HS-27A (cell line): ENCODE data around the gene USP6NL.
"Not testable (repeated sequence)": the region's sequence is repeated elsewhere in the genome, so short reads cannot be mapped to it uniquely, and the experiment has no call there.

Experiments
- DNase-seq: peaks from one replicate; pipeline ENCODE4 v3.0.0-alpha.2; 2012; ENCODE audit warnings: low read depth, missing footprints

The USP6NL gene

GRCh38 chr10:11515596-11516430 is 95.6 kb downstream of the USP6NL start:
- peak; percentile 8 for DNase-seq

- DNase-seq, result no peak
Measured at GRCh38 chr10:11513727-11514126, 97.7 kb downstream of the USP6NL start.

GRCh38 chr10:11512596-11512995 is 98.9 kb downstream of the USP6NL start:
- no peak for DNase-seq

GRCh38 chr10:11511321-11511720 is 100.1 kb downstream of the USP6NL start:
- DNase-seq, result no peak

DNA sequence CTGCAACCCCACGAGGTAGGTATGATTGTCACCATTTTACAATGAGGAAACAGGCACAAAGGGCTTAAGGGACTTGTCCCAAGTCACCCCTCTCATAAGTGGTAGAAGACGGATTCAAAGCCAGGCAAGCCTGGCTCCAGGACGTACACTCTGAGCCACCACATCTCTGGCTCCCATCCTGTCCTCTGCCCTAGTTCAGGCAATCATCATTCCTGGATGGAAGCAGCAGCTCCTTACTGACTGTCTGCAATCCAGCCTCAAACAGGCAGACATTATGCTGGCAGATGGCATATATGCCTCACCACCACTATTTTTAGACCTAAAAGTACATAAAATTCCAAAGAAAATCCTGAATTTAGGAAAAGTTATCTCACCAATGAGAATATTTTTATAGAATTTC is 100.7 kb downstream of the USP6NL start:
- no peak for DNase-seq

GRCh38 chr10:11510281-11510680 is 101.2 kb downstream of the USP6NL start:
- no peak for DNase-seq

- no peak for DNase-seq
Measured at GRCh38 chr10:11509036-11509435, 102.4 kb downstream of the USP6NL start.

DNA sequence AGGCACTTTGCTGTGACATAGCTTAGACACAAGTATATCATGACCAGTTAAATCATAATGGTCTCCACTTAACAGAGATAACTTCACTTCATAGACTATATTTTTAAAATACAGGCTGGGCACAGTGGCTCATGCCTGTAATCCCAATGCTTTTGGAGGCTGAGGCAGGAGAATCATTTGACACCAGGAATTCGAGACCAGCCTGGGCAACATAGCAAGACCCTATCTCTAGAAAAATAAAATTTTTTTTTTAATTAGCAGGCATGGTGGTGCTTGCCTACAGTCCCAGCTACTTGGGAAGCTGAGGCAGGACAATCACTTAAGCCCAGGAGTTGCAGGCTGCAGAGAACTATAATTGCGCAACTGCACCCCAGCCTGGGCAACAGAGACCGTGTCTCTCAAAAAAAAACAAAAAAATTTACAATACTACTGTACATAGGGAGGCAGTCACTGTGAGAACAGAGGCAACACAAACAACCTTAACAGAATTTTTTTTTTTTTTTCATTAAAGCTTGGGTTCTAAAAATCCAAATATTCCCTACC is 105.1 kb downstream of the USP6NL start:
- DNase-seq, result no peak

DNA sequence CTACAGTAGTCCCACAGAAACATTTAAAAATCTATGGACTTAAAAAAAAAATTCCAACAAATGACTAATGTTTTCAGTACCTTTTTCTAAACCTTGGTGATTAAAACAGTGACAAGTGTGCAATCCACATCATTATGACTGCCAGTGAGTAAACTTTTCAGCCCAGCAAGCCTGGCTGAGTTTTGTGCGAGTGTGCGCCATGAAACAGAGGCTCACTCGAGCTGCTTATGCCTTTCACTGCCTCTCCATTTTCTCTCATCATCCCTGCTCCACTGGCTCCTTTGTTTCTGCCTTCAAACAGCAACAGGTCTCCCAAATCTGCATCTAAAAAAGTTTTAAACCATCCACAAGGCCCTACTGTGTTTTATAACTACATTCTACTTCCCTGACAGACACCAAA is 105.8 kb downstream of the USP6NL start:
- DNase-seq, result no peak

GRCh38 chr10:11504566-11505285 is 106.7 kb downstream of the USP6NL start:
- DNase-seq, result no peak

GRCh38 chr10:11501600-11501999 is 109.8 kb downstream of the USP6NL start:
- no peak for DNase-seq

DNA sequence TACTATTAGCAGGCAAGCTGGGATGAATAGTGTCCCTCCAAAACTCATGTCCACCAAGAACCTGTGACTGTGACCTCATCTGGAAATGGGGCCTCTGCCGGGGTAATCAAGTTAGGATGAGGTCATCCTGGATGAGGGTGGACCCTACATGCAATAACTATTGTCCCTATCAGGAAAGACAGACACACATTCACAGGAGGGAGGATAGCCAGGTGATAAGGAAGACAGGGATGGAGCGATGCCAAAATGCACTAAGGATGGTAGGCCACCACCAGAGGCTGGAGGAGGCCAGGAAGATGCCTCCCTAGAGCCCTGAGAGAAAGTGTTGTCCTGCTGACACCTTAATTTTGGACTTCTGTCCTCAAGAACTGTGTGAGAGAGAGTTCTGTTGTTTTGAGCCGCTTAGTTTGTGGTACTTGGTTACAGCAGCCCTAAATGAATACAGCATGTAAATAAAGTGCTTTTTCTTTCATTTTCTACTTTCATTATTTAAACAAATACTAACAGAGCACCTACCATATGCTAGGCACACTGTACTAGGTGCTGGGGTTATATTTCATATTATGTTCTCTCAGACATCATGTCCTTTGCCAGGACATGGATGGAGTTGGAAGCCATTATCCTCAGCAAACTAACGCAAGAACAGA is 111.9 kb downstream of the USP6NL start:
- DNase-seq, result no peak

GRCh38 chr10:11498399-11498798 is 113.1 kb downstream of the USP6NL start:
- no peak for DNase-seq

- DNase-seq, result not testable (repeated sequence)
Measured at GRCh38 chr10:11494923-11495322, 116.5 kb downstream of the USP6NL start.

DNA sequence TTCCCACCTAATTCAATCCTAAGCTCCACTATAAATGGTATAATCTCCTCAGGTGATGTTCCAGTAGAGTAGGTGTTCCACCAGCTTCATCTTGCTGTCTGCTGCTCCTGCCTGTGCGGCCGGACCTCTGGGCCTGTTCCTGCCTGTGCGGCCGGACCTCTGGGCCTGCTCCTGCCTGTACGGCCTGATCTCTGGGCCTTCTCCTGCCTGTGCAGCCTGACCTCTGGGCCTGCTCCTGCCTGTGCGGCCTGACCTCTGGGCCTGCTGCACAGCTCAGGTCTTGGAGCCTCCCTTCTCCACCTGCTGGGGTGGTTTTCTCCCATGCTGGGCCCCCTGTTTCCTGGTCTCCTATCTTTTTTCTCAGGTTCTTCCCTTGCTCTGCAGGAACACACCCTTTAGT is 117.8 kb downstream of the USP6NL start:
- DNase-seq, result no peak

GRCh38 chr10:11491087-11491486 is 120.4 kb downstream of the USP6NL start:
- DNase-seq, result no peak

- DNase-seq, result no peak
Measured at GRCh38 chr10:11489591-11489990, 121.9 kb downstream of the USP6NL start.

- DNase-seq, result no peak
Measured at GRCh38 chr10:11488126-11488525, 123.3 kb downstream of the USP6NL start.

DNA sequence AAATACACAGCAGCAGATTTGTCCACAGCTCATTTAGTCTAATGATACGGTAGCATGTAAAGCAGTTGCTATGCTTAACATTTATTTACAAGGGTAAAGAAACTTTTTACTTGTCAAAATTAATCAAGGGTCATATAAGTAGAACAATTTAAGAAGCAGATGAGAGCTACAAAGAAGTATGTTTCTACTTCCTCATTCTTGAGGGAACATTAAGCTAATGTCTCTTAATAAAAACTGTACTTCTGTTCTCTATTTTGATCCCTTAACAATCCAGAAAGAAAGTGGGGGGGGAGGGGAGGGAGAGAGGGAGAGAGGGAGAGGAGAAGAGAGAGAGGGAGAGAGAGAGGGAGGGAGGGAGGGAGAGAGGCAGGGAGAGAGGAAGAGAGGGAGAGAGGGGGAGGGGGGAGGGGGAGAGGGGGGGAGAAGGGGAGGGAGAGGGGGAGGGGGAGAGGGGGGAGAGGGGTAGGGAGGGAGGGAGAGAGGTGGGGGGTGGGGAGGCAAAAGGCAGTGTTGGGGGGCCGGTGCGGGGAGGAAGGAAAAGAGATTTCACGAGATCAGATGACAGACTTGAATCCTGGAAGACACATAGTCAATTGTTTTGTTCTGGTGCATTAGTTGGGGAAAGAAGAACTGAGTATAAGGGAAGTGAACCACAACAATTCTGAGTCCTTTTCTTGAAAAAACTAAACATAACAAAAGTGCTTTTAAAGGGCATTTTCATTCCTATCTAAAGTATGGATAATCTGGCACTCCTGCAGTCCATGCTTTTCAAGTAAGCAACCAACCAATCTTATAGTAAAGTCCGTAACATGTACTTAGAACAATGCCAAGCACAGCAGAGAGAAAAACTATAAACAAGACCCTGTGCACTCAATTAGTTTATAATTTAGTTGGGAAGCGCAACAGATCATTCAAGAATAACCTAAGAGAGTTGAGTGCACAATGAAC is 128.0 kb downstream of the USP6NL start:
- DNase-seq, result no peak

GRCh38 chr10:11482306-11482705 is 129.1 kb downstream of the USP6NL start:
- no peak for DNase-seq

GRCh38 chr10:11480687-11481086 is 130.8 kb downstream of the USP6NL start:
- DNase-seq, result no peak
